Measurements from ENCODE around the gene FUT4.
"Not testable (repeated sequence)": the region's sequence is repeated elsewhere in the genome, so short reads cannot be mapped to it uniquely, and the experiment has no call there.

Gene FUT4

DNA sequence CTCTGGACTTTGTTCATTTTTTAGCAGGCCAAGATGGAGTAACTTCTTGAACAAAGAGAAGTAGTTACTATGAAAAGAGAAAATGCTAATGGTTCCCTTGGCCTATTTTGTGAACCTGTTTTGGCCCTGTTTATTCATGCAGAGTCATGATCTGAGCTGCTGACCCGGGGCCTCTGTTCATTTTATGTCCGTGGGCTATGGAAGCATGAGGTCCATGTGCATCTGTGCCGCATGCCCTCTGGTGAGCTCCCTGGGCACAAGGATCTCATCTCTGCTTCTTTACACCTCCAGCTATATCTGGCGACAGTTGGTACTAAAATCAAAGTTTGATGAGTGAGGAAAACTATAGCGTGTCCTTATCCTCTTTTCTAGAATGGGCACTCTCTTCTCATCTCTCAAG is 24.5 kb downstream of the FUT4 start:
- DNase-seq (ENCODE audit: low spot score), result no peak

- DNase-seq (ENCODE audit: low spot score), result no peak
These were observed 25.0 kb downstream of the FUT4 start for GRCh38 chr11:94568717-94569116.

GRCh38 chr11:94572975-94573374 is 29.3 kb downstream of the FUT4 start:
- not testable (repeated sequence) for DNase-seq (ENCODE audit: low spot score)

DNA sequence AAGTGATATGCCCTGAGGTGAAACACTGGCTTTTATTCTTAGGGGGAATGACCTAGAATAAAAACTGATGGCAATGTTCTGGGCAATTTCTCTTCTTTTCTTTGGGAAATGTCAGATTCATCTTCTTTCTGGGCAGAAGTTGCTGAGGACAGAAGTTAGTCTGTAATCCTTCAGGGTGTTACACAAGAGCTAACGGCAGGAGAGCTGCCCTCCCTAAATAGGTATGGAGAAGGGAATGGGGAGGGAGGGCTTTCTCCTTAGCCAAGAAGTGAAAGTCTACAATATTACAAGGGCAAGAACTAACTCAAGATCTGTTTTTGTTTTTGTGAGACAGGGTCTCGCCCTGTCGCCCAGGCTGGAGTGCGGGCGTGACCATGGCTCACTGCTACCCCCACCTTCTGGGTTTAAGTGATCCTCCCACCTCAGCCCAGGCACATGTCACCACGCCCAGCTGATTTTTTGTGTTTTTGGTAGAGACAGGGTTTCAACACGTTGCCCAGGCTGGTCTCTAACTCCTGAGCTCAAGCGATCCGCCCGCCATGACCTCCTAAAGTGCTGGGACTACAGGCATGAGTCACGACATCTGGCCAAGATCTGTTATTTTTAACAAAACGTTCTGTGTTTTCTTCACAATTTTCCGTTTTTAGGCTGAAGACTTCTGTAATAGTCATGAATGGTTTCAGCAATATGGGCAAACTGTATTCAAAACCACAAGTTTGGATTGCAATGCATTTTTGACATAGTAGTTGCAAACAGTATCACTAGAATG is 30.7 kb downstream of the FUT4 start:
- no peak for DNase-seq (ENCODE audit: low spot score)

- no peak for DNase-seq (ENCODE audit: low spot score)
These were observed 32.6 kb downstream of the FUT4 start for GRCh38 chr11:94576306-94576705.

GRCh38 chr11:94577841-94578240 is 34.1 kb downstream of the FUT4 start:
- DNase-seq (ENCODE audit: low spot score), result no peak

- DNase-seq (ENCODE audit: low spot score), result no peak
These were observed 38.2 kb downstream of the FUT4 start for GRCh38 chr11:94581926-94582325.

- DNase-seq (ENCODE audit: low spot score), result no peak
These were observed 39.6 kb downstream of the FUT4 start for GRCh38 chr11:94583213-94583865.

- peak; percentile 72 for DNase-seq (ENCODE audit: low spot score)
These were observed 40.3 kb downstream of the FUT4 start for GRCh38 chr11:94583866-94584500.

DNA sequence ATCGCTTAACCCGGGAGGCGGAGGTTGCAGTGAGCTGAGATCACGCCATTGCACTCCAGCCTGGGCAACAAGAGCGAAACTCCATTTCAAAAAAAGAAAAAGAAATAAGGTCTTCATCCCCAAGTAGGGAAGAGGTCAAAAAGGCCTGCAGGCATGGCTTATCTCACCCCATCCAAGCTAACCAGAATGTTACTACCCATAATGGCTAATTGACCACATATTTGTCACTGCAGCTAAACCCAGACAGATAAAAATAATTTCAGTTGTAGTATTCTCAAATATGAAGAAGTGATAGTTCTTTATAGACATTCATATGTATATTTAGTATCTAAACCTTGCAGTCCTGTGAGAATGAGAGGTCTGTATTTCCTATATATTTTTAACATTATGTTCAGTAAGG is 41.3 kb downstream of the FUT4 start:
- DNase-seq (ENCODE audit: low spot score), result no peak

DNA sequence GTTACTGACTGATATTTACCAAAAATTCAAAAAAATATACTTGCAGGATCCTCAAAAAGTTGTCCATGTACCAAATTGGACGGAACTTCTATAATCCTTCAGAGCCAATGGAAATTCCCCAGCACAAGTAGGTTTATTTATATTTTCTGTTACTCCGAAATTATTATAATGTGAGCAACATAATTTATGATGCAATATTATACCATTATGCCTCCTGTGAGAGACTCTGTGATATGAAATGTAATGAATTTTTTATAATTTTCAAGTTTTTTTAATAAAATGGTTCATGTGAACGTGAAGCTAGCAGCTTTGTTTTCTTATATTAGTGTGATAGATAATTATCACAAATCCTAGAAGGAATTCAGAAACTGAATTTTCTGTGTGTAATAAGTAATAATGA is 41.7 kb downstream of the FUT4 start:
- no peak for DNase-seq (ENCODE audit: low spot score)

GRCh38 chr11:94586546-94586945 is 42.8 kb downstream of the FUT4 start:
- DNase-seq (ENCODE audit: low spot score), result no peak

GRCh38 chr11:94586978-94587377 is 43.3 kb downstream of the FUT4 start:
- no peak for DNase-seq (ENCODE audit: low spot score)

- peak; percentile 87 for DNase-seq (ENCODE audit: low spot score)
These were observed 44.7 kb downstream of the FUT4 start for GRCh38 chr11:94588366-94588942.

DNA sequence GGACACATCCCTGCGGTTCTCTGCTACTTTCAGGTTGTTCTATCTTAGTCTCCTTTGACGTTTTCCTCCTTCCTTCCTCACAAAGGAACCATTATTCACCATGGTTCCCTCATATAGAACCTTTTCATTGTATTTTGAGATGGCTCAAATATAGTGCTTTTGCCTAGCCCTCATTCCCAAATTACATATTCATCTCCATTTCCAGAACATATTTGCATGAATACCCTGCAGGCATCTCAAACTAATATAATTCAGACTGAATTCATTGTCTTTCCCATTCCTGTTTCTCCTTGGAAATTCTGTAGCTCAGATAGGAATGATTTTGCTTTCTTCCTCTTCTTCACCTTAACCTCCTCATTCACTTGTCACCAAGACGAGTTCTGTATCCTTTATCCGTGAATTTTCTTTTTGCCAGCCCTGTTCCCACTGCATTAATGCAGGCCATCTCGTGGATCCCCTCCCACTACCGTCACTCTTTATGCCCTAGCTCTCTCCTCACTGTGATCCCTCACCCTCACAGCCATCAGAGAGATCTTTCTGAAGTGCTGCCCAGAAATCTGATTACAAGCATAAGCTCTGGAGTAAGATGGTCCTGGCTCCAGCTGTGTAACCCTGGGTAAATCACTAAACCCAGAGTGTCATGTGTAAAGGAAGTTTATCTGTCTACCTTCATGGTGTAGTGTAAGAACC is 46.8 kb downstream of the FUT4 start:
- no peak for DNase-seq (ENCODE audit: low spot score)

DNA sequence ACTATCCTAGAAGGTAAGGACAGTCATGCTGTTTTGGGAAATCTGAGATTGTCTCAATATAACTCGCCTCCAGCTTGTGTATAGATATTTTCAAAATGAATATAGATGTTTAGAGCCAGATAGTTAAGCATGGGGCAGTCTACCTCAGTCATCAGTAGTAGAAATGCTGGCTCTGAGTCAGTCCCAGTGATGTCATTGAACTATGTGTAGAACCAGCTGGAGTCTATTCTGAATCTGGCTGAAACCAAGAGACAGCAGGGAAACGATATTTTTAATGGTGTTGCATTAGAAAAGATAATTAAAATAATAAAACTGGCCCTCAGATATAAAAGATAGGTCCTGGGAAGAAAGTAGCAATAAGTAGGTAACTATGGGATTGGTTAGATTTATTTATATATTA is 49.3 kb downstream of the FUT4 start:
- DNase-seq (ENCODE audit: low spot score), result peak; percentile 50

DNA sequence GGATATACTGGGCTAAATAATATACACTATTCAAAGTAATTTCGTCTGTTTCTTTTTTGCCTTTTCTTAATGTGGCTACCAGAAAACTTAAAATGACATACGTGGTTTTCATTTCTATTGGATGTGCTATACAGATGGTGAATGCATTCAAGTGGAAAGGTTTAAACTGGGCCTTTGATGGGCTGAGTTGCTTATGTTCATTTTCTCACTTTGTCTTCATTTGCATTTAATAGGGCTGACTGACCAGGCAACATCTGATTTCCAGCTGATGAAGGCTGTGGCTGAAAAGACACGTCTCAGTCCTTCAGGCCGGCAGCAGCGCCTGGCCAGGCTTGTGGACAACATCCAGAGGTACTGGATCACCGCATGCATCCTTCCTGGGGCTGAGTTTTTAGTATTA is 51.4 kb downstream of the FUT4 start:
- no peak for DNase-seq (ENCODE audit: low spot score)

- DNase-seq (ENCODE audit: low spot score), result peak; percentile 33
These were observed 54.2 kb downstream of the FUT4 start for GRCh38 chr11:94597896-94598295.
